CD4-positive, alpha-beta T cell treated with Interleukin-2 at 100 ng/mL for 4 hours (primary cell): ENCODE data around the gene GNA15.

Experiments used
- DNase-seq: peaks from one replicate; pipeline ENCODE4 v3.0.0-alpha.2; 2020; ENCODE audit warnings: low spot score

Gene GNA15

GRCh38 chr19:3208317-3209207 lies 72.7 kb downstream of the GNA15 start:
- DNase-seq: no peak

GRCh38 chr19:3210347-3211017 lies 74.6 kb downstream of the GNA15 start:
- DNase-seq: peak; percentile 65

GRCh38 chr19:3211191-3211590 lies 75.4 kb downstream of the GNA15 start:
- DNase-seq: no peak

- no peak for DNase-seq
These were observed 77.3 kb downstream of the GNA15 start for GRCh38 chr19:3213159-3213558.
